Activated T-helper 1 cell treated with Interleukin-2 at 50 U/mL for 16 hours (primary cell): ENCODE data around the gene RIMBP3C.
"Not testable (repeated sequence)": the region's sequence is repeated elsewhere in the genome, so short reads cannot be mapped to it uniquely, and the experiment has no call there.

Source experiments
- DNase-seq: peaks from one replicate; pipeline ENCODE4 v3.0.0-alpha.2; 2020; ENCODE audit warnings: low read depth

Gene RIMBP3C

DNA sequence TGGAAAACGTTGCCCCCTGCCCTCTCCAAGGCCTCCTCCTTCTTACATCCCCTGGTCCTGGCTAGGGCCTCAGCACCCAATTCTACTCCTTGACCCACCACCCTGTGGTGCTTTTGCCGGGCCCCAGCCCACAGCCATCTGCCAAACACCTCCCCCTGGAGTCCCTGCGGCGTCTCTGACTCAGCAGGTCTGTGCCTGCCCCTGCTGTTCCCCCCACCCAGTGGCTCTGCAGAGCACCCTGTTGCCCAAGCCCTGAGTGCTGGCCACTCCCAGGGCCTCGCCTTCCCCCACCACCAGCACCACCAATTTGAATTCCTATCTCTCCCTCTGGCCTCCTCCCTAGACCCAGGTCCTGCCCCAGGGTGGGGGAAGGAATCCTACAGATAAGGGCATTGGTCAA, 19.7 kb downstream of the RIMBP3C start:
- not testable (repeated sequence) for DNase-seq

DNA sequence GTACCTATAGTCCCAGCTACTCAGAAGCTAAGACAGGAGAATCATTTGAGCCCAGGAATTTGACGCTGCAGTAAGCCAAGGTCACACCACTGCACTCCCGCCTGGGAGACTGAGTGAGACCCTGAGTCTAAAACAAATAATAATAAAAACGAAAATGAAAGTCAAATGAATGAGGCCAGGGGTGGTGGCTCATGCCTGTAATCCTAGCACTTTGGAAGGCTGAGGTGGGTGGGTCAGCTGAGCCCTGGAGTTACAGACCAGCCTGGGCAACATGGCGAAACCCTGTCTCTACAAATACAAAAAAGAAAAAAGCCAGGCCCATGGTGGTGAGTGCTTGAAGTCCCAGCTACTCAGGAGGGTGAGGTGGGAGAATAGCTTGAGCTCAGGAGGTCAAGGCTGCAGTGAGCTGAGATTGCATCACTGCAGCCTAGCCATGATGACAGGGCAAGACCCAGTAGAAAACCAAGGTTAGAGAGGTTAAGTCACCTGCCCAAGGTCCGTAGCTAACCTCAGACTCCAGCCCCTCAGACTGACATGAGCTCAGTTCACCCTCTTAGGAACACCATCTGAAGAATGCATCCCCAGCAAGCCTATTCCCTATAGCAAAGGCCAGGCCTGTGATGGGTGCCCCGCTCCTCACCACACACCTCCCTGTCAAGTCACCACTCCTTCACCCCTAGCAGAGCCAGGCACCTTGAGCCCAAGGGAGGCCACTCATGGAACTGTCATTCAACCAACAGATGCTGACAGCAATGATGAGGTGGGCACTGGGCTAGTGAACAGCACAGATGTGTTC, 24.4 kb downstream of the RIMBP3C start:
- DNase-seq, result not testable (repeated sequence)

GRCh38 chr22:21516970-21517764, 34.1 kb downstream of the RIMBP3C start:
- DNase-seq, result peak; percentile 46

DNA sequence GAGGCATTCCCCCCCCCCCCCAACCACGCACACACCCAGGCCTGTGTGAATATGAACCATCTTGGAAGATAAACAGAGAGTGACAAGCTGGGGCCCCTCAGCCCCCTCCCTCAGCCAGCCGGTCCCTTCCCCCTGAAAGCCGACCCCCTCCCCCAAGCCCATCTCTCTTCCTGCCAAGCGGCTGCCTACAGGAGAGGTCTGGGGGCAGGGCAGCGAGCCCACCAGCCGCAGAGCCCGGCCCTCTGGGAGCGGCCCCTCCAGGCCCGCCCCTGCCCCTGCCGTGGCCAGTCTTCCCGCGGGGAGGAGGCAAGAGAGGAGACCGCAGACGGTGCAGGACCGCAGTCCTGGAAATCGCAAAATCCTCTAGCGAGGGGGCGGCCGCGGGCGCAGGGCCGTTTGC, 34.7 kb downstream of the RIMBP3C start:
- not testable (repeated sequence) for DNase-seq

GRCh38 chr22:21515234-21515633, 36.0 kb downstream of the RIMBP3C start:
- DNase-seq, result not testable (repeated sequence)

- not testable (repeated sequence) for DNase-seq
Measured at GRCh38 chr22:21514117-21514516, 37.1 kb downstream of the RIMBP3C start.

DNA sequence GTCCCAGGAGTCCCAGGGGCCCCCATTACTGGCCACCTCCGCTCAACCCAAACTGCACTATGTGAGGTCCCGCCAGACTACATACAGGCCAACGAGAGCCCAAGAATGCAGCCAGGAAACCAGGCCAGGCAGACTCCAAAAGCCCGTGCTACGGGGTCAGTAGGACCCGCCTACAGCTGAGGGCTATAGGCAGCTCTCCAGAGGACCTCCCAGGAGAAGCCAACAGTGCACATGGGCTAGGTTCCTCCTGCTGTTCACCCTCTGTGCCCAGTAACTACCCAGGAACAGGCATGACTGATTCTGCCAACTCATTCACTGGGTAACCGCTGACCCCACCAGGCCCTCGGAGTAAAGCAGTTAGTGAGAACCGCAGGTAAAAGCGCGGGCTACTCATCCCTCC, 39.2 kb downstream of the RIMBP3C start:
- DNase-seq, result not testable (repeated sequence)

GRCh38 chr22:21510397-21510796, 40.9 kb downstream of the RIMBP3C start:
- DNase-seq, result not testable (repeated sequence)

DNA sequence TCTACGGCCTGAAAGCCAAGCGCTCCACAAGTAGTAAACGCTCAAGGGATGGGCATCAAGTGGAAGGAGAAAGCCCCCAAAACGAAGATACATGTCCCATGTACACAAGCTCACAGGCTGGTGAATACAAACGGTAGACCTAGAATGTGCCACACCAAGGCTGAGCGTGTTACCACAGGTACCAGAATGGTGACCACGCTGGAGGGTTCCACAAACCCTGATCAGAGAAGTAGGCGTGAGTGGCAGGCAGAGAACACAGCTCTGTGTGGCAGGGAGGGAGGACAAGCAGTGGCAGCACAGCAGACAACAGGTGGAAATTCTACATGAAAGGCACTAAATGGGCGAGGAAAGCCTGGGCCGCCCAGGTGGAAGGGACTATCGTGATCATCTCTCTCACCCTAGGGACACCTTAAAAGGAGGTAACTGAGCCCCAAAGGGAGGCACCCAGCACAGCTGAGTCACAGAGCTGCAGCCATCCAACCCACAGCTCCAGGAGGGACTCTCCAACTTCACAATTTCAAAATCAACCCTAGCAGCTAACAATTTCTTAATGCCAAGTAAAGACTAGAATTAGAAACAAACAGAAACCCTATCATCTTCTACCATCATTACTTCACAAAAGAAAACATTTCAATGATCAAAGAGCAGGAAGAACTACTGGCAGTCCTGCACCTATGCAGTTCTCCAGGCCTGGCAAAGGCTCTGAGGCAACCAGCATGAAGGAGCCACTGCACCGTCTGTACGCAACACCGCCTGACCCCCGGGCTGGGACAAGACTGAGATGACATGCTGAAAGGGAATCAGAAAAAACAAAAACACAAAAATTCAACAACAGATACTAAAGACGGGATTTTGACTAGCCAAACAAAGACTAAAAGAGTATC, 51.4 kb downstream of the RIMBP3C start:
- not testable (repeated sequence) for DNase-seq

DNA sequence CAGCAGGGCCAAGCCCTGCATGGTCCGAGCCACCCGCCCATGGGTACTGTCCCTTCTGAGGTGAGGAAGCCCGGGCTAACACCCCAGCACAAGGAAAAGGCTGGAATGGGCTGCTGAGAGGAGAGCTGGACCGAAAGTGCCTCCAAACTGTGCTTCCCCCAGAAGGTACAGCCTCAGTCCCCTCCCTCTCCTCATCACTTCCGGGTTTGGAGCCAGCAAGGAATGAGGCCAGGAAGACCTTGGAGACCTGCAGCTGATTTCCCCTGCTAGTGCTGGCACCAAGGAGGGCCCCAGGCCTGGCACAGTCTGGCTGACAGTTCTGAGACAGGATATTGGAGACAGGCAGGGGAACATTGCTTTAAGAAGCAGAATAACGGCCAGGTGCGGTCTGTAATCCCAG, 52.8 kb downstream of the RIMBP3C start:
- not testable (repeated sequence) for DNase-seq

- DNase-seq, result not testable (repeated sequence)
Measured at GRCh38 chr22:21497984-21498383, 53.3 kb downstream of the RIMBP3C start.
